ENCODE measurements around the gene CPT1B. TPM values are rescaled to one million over a fixed set of nuclear protein-coding genes. Genes with fewer than 3 reads are reported as not detected.

CPT1B gene
- total and polyA plus RNA-seq, 2 of the 4 experiments (the other 2 are of a cell fraction) = 0.36 to 1.8 TPM

GRCh38 chr22:50523806-50524675 is 54.2 kb downstream of the CPT1B start (continued):
- no peak for TF ChIP-seq NFE2L2 (IDR thresholded peaks at IDR 0.05; ENCODE audit: low read depth, low read length)
- no peak for TF ChIP-seq CEBPB (IDR thresholded peaks at IDR 0.05; ENCODE audit: low read depth, low read length)
- TF ChIP-seq USF2 (IDR thresholded peaks at IDR 0.05; ENCODE audit: low read depth, low read length) = no peak

GRCh38 chr22:50523458-50523805 is 54.8 kb downstream of the CPT1B start:
- Histone ChIP-seq H2AK9ac (replicated peaks; ENCODE audit: low read depth, low read length, poor library complexity) (no peak overlapping the region), H2BK15ac (ENCODE audit: low read depth, low read length) (no peak overlapping the region), H4K91ac (ENCODE audit: insufficient read depth, low read depth, low read length) (no peak overlapping the region), H2BK120ac (ENCODE audit: low read depth, low read length) (no peak overlapping the region), H2BK5ac (ENCODE audit: low read depth, low read length, poor library complexity, severe bottlenecking) (no peak overlapping the region), H3K56ac (ENCODE audit: extremely low read depth, insufficient read depth, low read length) (no peak overlapping the region), H2AFZ (replicated peaks; ENCODE audit: low read length, poor library complexity) (no peak overlapping the region), H3K27me3 (ENCODE audit: control insufficient read depth, insufficient read depth, low read length) (no peaks in the 10 kb centered on the region), H3K9me3 (ENCODE audit: control insufficient read depth, insufficient read depth, low read length) (no peaks in the 10 kb centered on the region), H3K4ac (ENCODE audit: low read depth, low read length) (no peak overlapping the region), H3K23ac (ENCODE audit: low read depth, low read length) (no peak overlapping the region), H2BK20ac (ENCODE audit: low read depth, low read length) (no peak overlapping the region), H4K20me1 (ENCODE audit: insufficient read depth, low read length) (peaks cover 19% of the 10 kb centered on the region), H3K27ac (ENCODE audit: insufficient read depth, low read length) (no peak overlapping the region), H3K4me1 (ENCODE audit: control insufficient read depth, insufficient read depth, low read length) (peaks cover 13% of the 10 kb centered on the region), H3K4me3 (ENCODE audit: insufficient read depth, low read depth, low read length) (no peak overlapping the region), H4K8ac (ENCODE audit: low read depth in 2 of 2, low read length in 2 of 2) (no peak overlapping the region), H3K79me1 (ENCODE audit: low read depth in 1 of 2, low read length in 2 of 2) (peaks cover 11 to 40% of the 10 kb centered on the region in 2 experiments), H3K9me1 (ENCODE audit: insufficient read depth, low read length) (peaks cover 12% of the 10 kb centered on the region), H3K14ac (replicated peaks; ENCODE audit: low read depth, low read length) (no peak overlapping the region), H3K4me2 (ENCODE audit: low read depth, low read length) (no peak overlapping the region), H3K9ac (ENCODE audit: low read depth, low read length) (no peak overlapping the region), H2AK5ac (ENCODE audit: low read depth, low read length) (no peak overlapping the region), H4K5ac (ENCODE audit: low read depth, low read length) (no peak overlapping the region), H3K36me3 (ENCODE audit: control insufficient read depth, insufficient read depth, low read length) (peaks cover 34% of the 10 kb centered on the region), H3K18ac (ENCODE audit: low read depth, low read length) (no peak overlapping the region)
- dilution Hi-C loops (cut with HindIII; ENCODE audit: low sequenced_read_pairs, unreplicated experiment) = no loop called here
- ATAC-seq (ENCODE audit: low read depth) (no peak), DNase-seq (no peak)
- BruUV-seq (replicated peaks) = no TSS peak
- intact Hi-C loops (cut with micrococcal nuclease) = no loop called here
- CTCF ChIA-PET = no interaction called here
- POLR2A ChIA-PET (ENCODE audit: unreplicated experiment) = no interaction called here
- 100% methylated on average over 3 of the region's 16 CpGs; no CpG with 5 or more reads in 1 of the 2 experiments for WGBS, 2 experiments (ENCODE audit: extremely low coverage in 2 of 2, insufficient read length in 1 of 2)
- no peak for TF ChIP-seq BHLHE40 (IDR thresholded peaks at IDR 0.05; ENCODE audit: low read depth, low read length)
- no peak for TF ChIP-seq CEBPB (IDR thresholded peaks at IDR 0.05; ENCODE audit: low read depth, low read length)
- no peak for TF ChIP-seq CHD1 (IDR thresholded peaks at IDR 0.05; ENCODE audit: low read depth, low read length)
- no peak for TF ChIP-seq MAZ (IDR thresholded peaks at IDR 0.05; ENCODE audit: borderline replicate concordance, low read depth, low read length)
- TF ChIP-seq ELK1 (IDR thresholded peaks at IDR 0.05; ENCODE audit: borderline replicate concordance, low read depth, low read length) = no peak
- no peak for TF ChIP-seq SMC3 (IDR thresholded peaks at IDR 0.05; ENCODE audit: low read depth, low read length)
- TF ChIP-seq RFX5 (IDR thresholded peaks at IDR 0.05; ENCODE audit: low read depth, low read length) = no peak
- TF ChIP-seq CTCF (conservative IDR thresholded peaks at IDR 0.05; ENCODE audit: low read depth, low read length) = no peak
- no peak for TF ChIP-seq RCOR1 (IDR thresholded peaks at IDR 0.05; ENCODE audit: insufficient replicate concordance, low read length)
- TF ChIP-seq RAD21 (IDR thresholded peaks at IDR 0.05; ENCODE audit: low read length) = no peak
- no peak for TF ChIP-seq NFE2L2 (IDR thresholded peaks at IDR 0.05; ENCODE audit: low read depth, low read length)
- in situ Hi-C loops (cut with MboI; ENCODE audit: low sequenced_read_pairs) = no loop called here

Measured in IMR-90 (cell line).